Pancreas (tissue), 10 donors: ENCODE data around the gene LITAF. TPM values are rescaled to one million over a fixed set of nuclear protein-coding genes. Genes with fewer than 3 reads are reported as not detected.

Experiments
- ATAC-seq, 4 donors: fragments of 200-7000 bp; cut with Tn5 transposase; one replicate each; pipeline versions ENCODE4 v1.8.0 to v1.9.1; 2020; ENCODE audit warnings: mild to moderate bottlenecking in 4 of 4, moderate library complexity in 4 of 4
- DNase-seq, 6 donors: peaks; one replicate each; pipeline ENCODE4 v3.0.0-alpha.2; 2020
- FAIRE-seq: peaks from 2 replicates; lab custom pipeline; 2012; peaks lifted over from hg19 to GRCh38; lab: Jason Lieb, UNC
- H3K27ac ChIP-seq, 4 donors: fragments of 200-600 bp; sonication (generic); 1 replicate in 3 of 4; 2 replicates in 1 of 4; pipeline versions ENCODE4 v1.5.0 to v1.8.0; 2020
- H3K27me3 ChIP-seq, 4 donors: fragments of 200-600 bp; one replicate each; pipeline ENCODE4 v1.8.0; 2021
- H3K36me3 ChIP-seq, 3 donors: fragments of 200-600 bp; sonication (generic) in 1 of 3; one replicate each; pipeline versions ENCODE4 v1.5.0 to v1.8.0; 2020 to 2021
- H3K4me1 ChIP-seq, 3 donors: fragments of 200-600 bp; one replicate each; pipeline ENCODE4 v1.8.0; 2021
- H3K4me3 ChIP-seq, 4 donors: fragments of 200-600 bp; sonication (generic) in 2 of 4; one replicate each; pipeline versions ENCODE4 v1.5.0 to v1.8.0; 2020 to 2021
- H3K9me3 ChIP-seq, 4 donors: fragments of 200-600 bp; one replicate each; pipeline ENCODE4 v1.8.0; 2021
- WGBS, 2 donors: extraction: QIAGEN DNeasy Blood & Tissue Kit; methylation state at CpG; one replicate each; pipeline ENCODE4 v1.1.7; 2013; 5-methylcytosine and 5-hydroxymethylcytosine counted together
- intact Hi-C, 3 donors: fragments of 100-400 bp; cut with DNase I; formaldehyde crosslinking; loops; one replicate each; pipeline versions ENCODE4 v1.11.1 to v1.14.2; 2022
- polyA plus RNA-seq, 2 donors: library from polyadenylated mRNA; stranded (reverse); fragments of 200-250 nt; gene quantifications; one replicate each; pipeline ENCODE4 v1.2.3, GENCODE V29; 2013
- total RNA-seq, 6 donors: library from RNA; stranded (reverse); fragmentation: NEBNext Ultra II Directional in 4 of 6; extraction: Animal tissue kit (Norgen Biotek cat#: 25700) in 4 of 6; gene quantifications; one replicate each; pipeline versions ENCODE4 v1.2.1 to v1.2.4, GENCODE V29; 2021 to 2023
- TF ChIP-seq, protein P1 (sequence below), 4 donors: fragments of 200-600 bp; sonication (generic) in 3 of 4; IDR thresholded peaks; one replicate each; pipeline versions ENCODE4 v1.5.0 to v1.8.0; 2021; ENCODE audit warnings: antibody characterized with exemption in 4 of 4
- donor health status: healthy with polysubstance abuse.
- donor health status: DM: no; HTN: no; CAD: no; lungs with moderate emphysema.
- donor health status: DM: no; HTN: no; CAD: no.
- donor health status: control.
- donor health status: control.
- donor health status: Bipolar disorder and iron deficiency.
- donor health status: DM: yes; HTN: yes; CAD: no.
- donor health status: DM: no; HTN: no; CAD: no.
- donor health status: DM: no; HTN: no; CAD: no.
- donor health status: DM: yes; HTN: yes; CAD: no.

The LITAF gene
- total and polyA plus RNA-seq, 8 donors: 17.6 to 85.3 (median 32.3) TPM

GRCh38 chr16:11585460-11586377, 1.0 kb downstream of the LITAF start:
- Histone ChIP-seq H3K9me3 (no peaks in the 10 kb centered on the region), H3K27me3 (no peaks in the 10 kb centered on the region), H3K4me1 (peaks cover 0 to 7% (median 2%) of the 10 kb centered on the region in 3 donors), H3K27ac (peak overlapping the region; percentile 76 to 94 (median 91)), H3K4me3 (peak overlapping the region; percentile 55 to 79 (median 73)), H3K36me3 (no peaks in the 10 kb centered on the region)
- 36 to 41% methylated on average over 29 of the region's 29 CpGs for WGBS, 2 donors
- intact Hi-C loops: no loop called here
- DNase-seq: peak in 4 of 6 donors; percentile 24 to 77 (median 54)
- ATAC-seq: peak; percentile 18 to 47 (median 24)
- FAIRE-seq: no peak
- TF ChIP-seq, protein P1, sequence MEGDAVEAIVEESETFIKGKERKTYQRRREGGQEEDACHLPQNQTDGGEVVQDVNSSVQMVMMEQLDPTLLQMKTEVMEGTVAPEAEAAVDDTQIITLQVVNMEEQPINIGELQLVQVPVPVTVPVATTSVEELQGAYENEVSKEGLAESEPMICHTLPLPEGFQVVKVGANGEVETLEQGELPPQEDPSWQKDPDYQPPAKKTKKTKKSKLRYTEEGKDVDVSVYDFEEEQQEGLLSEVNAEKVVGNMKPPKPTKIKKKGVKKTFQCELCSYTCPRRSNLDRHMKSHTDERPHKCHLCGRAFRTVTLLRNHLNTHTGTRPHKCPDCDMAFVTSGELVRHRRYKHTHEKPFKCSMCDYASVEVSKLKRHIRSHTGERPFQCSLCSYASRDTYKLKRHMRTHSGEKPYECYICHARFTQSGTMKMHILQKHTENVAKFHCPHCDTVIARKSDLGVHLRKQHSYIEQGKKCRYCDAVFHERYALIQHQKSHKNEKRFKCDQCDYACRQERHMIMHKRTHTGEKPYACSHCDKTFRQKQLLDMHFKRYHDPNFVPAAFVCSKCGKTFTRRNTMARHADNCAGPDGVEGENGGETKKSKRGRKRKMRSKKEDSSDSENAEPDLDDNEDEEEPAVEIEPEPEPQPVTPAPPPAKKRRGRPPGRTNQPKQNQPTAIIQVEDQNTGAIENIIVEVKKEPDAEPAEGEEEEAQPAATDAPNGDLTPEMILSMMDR (IDR thresholded peaks at IDR 0.05): no peak

GRCh38 chr16:11583889-11584565, 2.7 kb downstream of the LITAF start:
- peaks cover 0 to 7% (median 2%) of the 10 kb centered on the region in 3 donors for H3K4me1 ChIP-seq
- H3K27me3 ChIP-seq: no peaks in the 10 kb centered on the region
- peak overlapping the region in 2 of 4 donors; percentile 1 to 77 for H3K4me3 ChIP-seq
- ATAC-seq (peak in 3 of 4 donors; percentile 40 to 55 (median 43)), DNase-seq (peak in 1 of 6 donors; percentile 25), FAIRE-seq (no peak)
- 10 to 14% methylated on average over 7 of the region's 7 CpGs for WGBS, 2 donors
- intact Hi-C loops: no loop called here
- TF ChIP-seq, protein P1 (IDR thresholded peaks at IDR 0.05): no peak
- no peaks in the 10 kb centered on the region for H3K36me3 ChIP-seq
- H3K9me3 ChIP-seq: no peaks in the 10 kb centered on the region
- H3K27ac ChIP-seq: peak overlapping the region in 3 of 4 donors; percentile 43 to 94 (median 90)

- DNase-seq: no peak
- intact Hi-C loops: no loop called here
- WGBS, 2 donors: 63 to 65% methylated on average over 7 of the region's 7 CpGs
- Histone ChIP-seq H3K27ac (peak overlapping the region in 3 of 4 donors; percentile 43 to 94 (median 90)), H3K4me3 (peak overlapping the region in 2 of 4 donors; percentile 1), H3K36me3 (no peaks in the 10 kb centered on the region), H3K27me3 (no peaks in the 10 kb centered on the region), H3K9me3 (no peaks in the 10 kb centered on the region), H3K4me1 (peaks cover 0 to 7% (median 2%) of the 10 kb centered on the region in 3 donors)
- no peak for FAIRE-seq
- ATAC-seq: no peak
- TF ChIP-seq, protein P1 (IDR thresholded peaks at IDR 0.05): no peak
These were observed 3.6 kb downstream of the LITAF start for GRCh38 chr16:11583166-11583565.

GRCh38 chr16:11582157-11582814, 4.4 kb downstream of the LITAF start:
- intact Hi-C loops: no loop called here
- no peak for ATAC-seq
- Histone ChIP-seq H3K27me3 (no peaks in the 10 kb centered on the region), H3K9me3 (no peaks in the 10 kb centered on the region), H3K4me1 (peaks cover 0 to 7% (median 2%) of the 10 kb centered on the region in 3 donors), H3K27ac (peak overlapping the region in 3 of 4 donors; percentile 43 to 94 (median 90)), H3K36me3 (no peaks in the 10 kb centered on the region), H3K4me3 (peak overlapping the region in 1 of 4 donors; percentile 1)
- TF ChIP-seq, protein P1 (IDR thresholded peaks at IDR 0.05): no peak
- DNase-seq: no peak
- no peak for FAIRE-seq
- 65% methylated on average over 7 of the region's 7 CpGs for WGBS, 2 donors
